Measurements from ENCODE around the gene FRMD1. TPM values are rescaled to one million over a fixed set of nuclear protein-coding genes. Genes with fewer than 3 reads are reported as not detected.

The FRMD1 gene
- polyA plus RNA-seq, 1 experiment: not detected

GRCh38 chr6:168124921-168125320 is 45.9 kb upstream of the FRMD1 start:
- no peak for TF ChIP-seq CTCF (IDR thresholded peaks at IDR 0.05; ENCODE audit: insufficient read depth, low read depth, low read length)
- no peak overlapping the region for H3K4me3 ChIP-seq (ENCODE audit: low read depth, low read length)
- H3K36me3 ChIP-seq (ENCODE audit: control insufficient read depth, insufficient read depth, low read length): no peaks in the 10 kb centered on the region
- ChIA-PET CTCF (no interaction called here), POLR2A (no interaction called here)
- no peak for DNase-seq (ENCODE audit: low read depth)
- H3K27me3 ChIP-seq (ENCODE audit: control insufficient read depth, insufficient read depth, low read length): no peaks in the 10 kb centered on the region

- H3K4me3 ChIP-seq (ENCODE audit: low read depth, low read length): no peak overlapping the region
- H3K27me3 ChIP-seq (ENCODE audit: control insufficient read depth, insufficient read depth, low read length): no peaks in the 10 kb centered on the region
- DNase-seq (ENCODE audit: low read depth): no peak
- no peak for TF ChIP-seq CTCF (IDR thresholded peaks at IDR 0.05; ENCODE audit: insufficient read depth, low read depth, low read length)
- H3K36me3 ChIP-seq (ENCODE audit: control insufficient read depth, insufficient read depth, low read length): no peaks in the 10 kb centered on the region
- POLR2A ChIA-PET: no interaction called here
- CTCF ChIA-PET: no interaction called here
These were observed 45.1 kb upstream of the FRMD1 start for GRCh38 chr6:168124158-168124557.

- no peak for TF ChIP-seq CTCF (IDR thresholded peaks at IDR 0.05; ENCODE audit: insufficient read depth, low read depth, low read length)
- H3K4me3 ChIP-seq (ENCODE audit: low read depth, low read length): no peak overlapping the region
- CTCF ChIA-PET: no interaction called here
These were observed 44.3 kb upstream of the FRMD1 start for GRCh38 chr6:168123165-168123911.

GRCh38 chr6:168122521-168122920 is 43.5 kb upstream of the FRMD1 start:
- H3K36me3 ChIP-seq (ENCODE audit: control insufficient read depth, insufficient read depth, low read length): no peaks in the 10 kb centered on the region
- no peak for DNase-seq (ENCODE audit: low read depth)
- no peak for TF ChIP-seq CTCF (IDR thresholded peaks at IDR 0.05; ENCODE audit: insufficient read depth, low read depth, low read length)
- no peak overlapping the region for H3K4me3 ChIP-seq (ENCODE audit: low read depth, low read length)
- H3K27me3 ChIP-seq (ENCODE audit: control insufficient read depth, insufficient read depth, low read length): no peaks in the 10 kb centered on the region
- POLR2A ChIA-PET: no interaction called here
- CTCF ChIA-PET: no interaction called here

More at GRCh38 chr6:168123165-168123911, 44.3 kb upstream of the FRMD1 start:
- no peak for DNase-seq (ENCODE audit: low read depth)
- Histone ChIP-seq H3K27me3 (ENCODE audit: control insufficient read depth, insufficient read depth, low read length) (no peaks in the 10 kb centered on the region), H3K36me3 (ENCODE audit: control insufficient read depth, insufficient read depth, low read length) (no peaks in the 10 kb centered on the region)
- POLR2A ChIA-PET: no interaction called here

GRCh38 chr6:168122011-168122410 is 43.0 kb upstream of the FRMD1 start:
- CTCF ChIA-PET: no interaction called here
- no peak for DNase-seq (ENCODE audit: low read depth)
- TF ChIP-seq CTCF (IDR thresholded peaks at IDR 0.05; ENCODE audit: insufficient read depth, low read depth, low read length): no peak
- no peak overlapping the region for H3K4me3 ChIP-seq (ENCODE audit: low read depth, low read length)
- H3K27me3 ChIP-seq (ENCODE audit: control insufficient read depth, insufficient read depth, low read length): no peaks in the 10 kb centered on the region
- H3K36me3 ChIP-seq (ENCODE audit: control insufficient read depth, insufficient read depth, low read length): no peaks in the 10 kb centered on the region
- POLR2A ChIA-PET: no interaction called here

Measured in BJ (cell line).